HepG2 (cell line): ENCODE results near the gene NPY.

Experiments used
- ATF1 ChIP-seq: IDR thresholded peaks from 2 replicates; pipeline ENCODE4 v1.6.1; 2016; ENCODE audit warnings: mild to moderate bottlenecking, control low read depth
- BRCA1 ChIP-seq: sonication (generic); formaldehyde crosslinking; IDR thresholded peaks from 2 replicates; pipeline ENCODE4 v1.4.0; 2020; ENCODE audit warnings: missing genetic modification reagents
- CHD2 ChIP-seq: IDR thresholded peaks from 2 replicates; pipeline ENCODE4 v1.6.1; 2011; ENCODE audit warnings: low read depth, low read length, improper control_type of control experiment
- CTCF ChIP-seq: sonication (generic); formaldehyde crosslinking; IDR thresholded peaks from 2 replicates; pipeline ENCODE4 v1.5.0; 2020; ENCODE audit warnings: mild to moderate bottlenecking, missing genetic modification reagents, moderate library complexity
- EP300 ChIP-seq, 3 experiments: sonication (generic) in 1 of 3; formaldehyde crosslinking in 1 of 3; IDR thresholded peaks; 2 replicates each; pipeline versions ENCODE4 v1.5.1 to v1.6.1; 2011 to 2020; ENCODE audit warnings: low read depth in 2 of 3, low read length in 2 of 3, borderline replicate concordance in 1 of 3, improper control_type of control experiment in 1 of 3, mild to moderate bottlenecking in 1 of 3, missing genetic modification reagents in 1 of 3, moderate library complexity in 1 of 3
- KLF6 ChIP-seq: IDR thresholded peaks from 2 replicates; pipeline ENCODE4 v1.8.0; 2016; ENCODE audit warnings: missing biosample characterization, missing genetic modification reagents
- SMAD3 ChIP-seq: sonication (generic); formaldehyde crosslinking; IDR thresholded peaks from 2 replicates; pipeline ENCODE4 v1.4.0; 2020; ENCODE audit warnings: missing genetic modification reagents
- ZKSCAN1 ChIP-seq: fragments of 150-350 bp; IDR thresholded peaks from 2 replicates; pipeline ENCODE4 v1.6.1; 2014; ENCODE audit warnings: low read length
- ZNF121 ChIP-seq: sonication (generic); formaldehyde crosslinking; IDR thresholded peaks from 2 replicates; pipeline ENCODE4 v1.5.0; 2020; ENCODE audit warnings: mild to moderate bottlenecking, missing genetic modification reagents
- ZNF282 ChIP-seq: fragments of 450-650 bp; IDR thresholded peaks from 2 replicates; pipeline ENCODE4 v1.6.1; 2018; ENCODE audit not compliant: partially characterized antibody
- ZNF432 ChIP-seq: sonication (generic); formaldehyde crosslinking; IDR thresholded peaks from 2 replicates; pipeline ENCODE4 v1.5.0; 2020; ENCODE audit warnings: missing genetic modification reagents, mild to moderate bottlenecking, borderline replicate concordance
- TF ChIP-seq, protein P1 (sequence below), 2 experiments: fragments of 450-650 bp in 1 of 2; sonication (generic) in 1 of 2; formaldehyde crosslinking in 1 of 2; IDR thresholded peaks; 2 replicates each; pipeline versions ENCODE4 v1.6.1 to v1.8.0; 2016 to 2022; ENCODE audit warnings: antibody characterized with exemption in 1 of 2, mild to moderate bottlenecking in 1 of 2, missing genetic modification reagents in 1 of 2
- TF ChIP-seq, protein P2 (sequence below): sonication (generic); formaldehyde crosslinking; conservative IDR thresholded peaks from 2 replicates; pipeline ENCODE4 v1.8.0; 2022; ENCODE audit warnings: low read depth, missing genetic modification reagents

GRCh38 chr7:24307326-24307725 lies 23.3 kb downstream of the NPY start:
- TF ChIP-seq ATF1 (CRISPR knock-in tag) (no peak), ZKSCAN1 (no peak), CTCF (CRISPR knock-in tag) (no peak), ZNF432 (CRISPR knock-in tag) (no peak), BRCA1 (CRISPR knock-in tag) (no peak), ZNF282 (no peak), EP300 (IDR thresholded peaks at IDR 0.05; ENCODE audit: low read depth in 2 of 2, low read length in 2 of 2) (no peak), EP300 (CRISPR knock-in tag; IDR thresholded peaks at IDR 0.05; ENCODE audit: borderline replicate concordance) (no peak), ZNF121 (CRISPR knock-in tag) (no peak), CHD2 (no peak), SMAD3 (CRISPR knock-in tag) (no peak), KLF6 (CRISPR knock-in tag) (no peak)
- TF ChIP-seq, protein P1, sequence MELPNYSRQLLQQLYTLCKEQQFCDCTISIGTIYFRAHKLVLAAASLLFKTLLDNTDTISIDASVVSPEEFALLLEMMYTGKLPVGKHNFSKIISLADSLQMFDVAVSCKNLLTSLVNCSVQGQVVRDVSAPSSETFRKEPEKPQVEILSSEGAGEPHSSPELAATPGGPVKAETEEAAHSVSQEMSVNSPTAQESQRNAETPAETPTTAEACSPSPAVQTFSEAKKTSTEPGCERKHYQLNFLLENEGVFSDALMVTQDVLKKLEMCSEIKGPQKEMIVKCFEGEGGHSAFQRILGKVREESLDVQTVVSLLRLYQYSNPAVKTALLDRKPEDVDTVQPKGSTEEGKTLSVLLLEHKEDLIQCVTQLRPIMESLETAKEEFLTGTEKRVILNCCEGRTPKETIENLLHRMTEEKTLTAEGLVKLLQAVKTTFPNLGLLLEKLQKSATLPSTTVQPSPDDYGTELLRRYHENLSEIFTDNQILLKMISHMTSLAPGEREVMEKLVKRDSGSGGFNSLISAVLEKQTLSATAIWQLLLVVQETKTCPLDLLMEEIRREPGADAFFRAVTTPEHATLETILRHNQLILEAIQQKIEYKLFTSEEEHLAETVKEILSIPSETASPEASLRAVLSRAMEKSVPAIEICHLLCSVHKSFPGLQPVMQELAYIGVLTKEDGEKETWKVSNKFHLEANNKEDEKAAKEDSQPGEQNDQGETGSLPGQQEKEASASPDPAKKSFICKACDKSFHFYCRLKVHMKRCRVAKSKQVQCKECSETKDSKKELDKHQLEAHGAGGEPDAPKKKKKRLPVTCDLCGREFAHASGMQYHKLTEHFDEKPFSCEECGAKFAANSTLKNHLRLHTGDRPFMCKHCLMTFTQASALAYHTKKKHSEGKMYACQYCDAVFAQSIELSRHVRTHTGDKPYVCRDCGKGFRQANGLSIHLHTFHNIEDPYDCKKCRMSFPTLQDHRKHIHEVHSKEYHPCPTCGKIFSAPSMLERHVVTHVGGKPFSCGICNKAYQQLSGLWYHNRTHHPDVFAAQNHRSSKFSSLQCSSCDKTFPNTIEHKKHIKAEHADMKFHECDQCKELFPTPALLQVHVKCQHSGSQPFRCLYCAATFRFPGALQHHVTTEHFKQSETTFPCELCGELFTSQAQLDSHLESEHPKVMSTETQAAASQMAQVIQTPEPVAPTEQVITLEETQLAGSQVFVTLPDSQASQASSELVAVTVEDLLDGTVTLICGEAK (IDR thresholded peaks at IDR 0.05): no peak
- TF ChIP-seq, protein P1 (CRISPR knock-in tag; IDR thresholded peaks at IDR 0.05): no peak
- TF ChIP-seq, protein P2, sequence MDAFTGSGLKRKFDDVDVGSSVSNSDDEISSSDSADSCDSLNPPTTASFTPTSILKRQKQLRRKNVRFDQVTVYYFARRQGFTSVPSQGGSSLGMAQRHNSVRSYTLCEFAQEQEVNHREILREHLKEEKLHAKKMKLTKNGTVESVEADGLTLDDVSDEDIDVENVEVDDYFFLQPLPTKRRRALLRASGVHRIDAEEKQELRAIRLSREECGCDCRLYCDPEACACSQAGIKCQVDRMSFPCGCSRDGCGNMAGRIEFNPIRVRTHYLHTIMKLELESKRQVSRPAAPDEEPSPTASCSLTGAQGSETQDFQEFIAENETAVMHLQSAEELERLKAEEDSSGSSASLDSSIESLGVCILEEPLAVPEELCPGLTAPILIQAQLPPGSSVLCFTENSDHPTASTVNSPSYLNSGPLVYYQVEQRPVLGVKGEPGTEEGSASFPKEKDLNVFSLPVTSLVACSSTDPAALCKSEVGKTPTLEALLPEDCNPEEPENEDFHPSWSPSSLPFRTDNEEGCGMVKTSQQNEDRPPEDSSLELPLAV (CRISPR knock-in tag): no peak
